SK-N-MC (cell line): Measurements from ENCODE around the gene ANKDD1B.

ENCODE experiments used
- DNase-seq: peaks from one replicate; pipeline ENCODE4 v3.0.0-alpha.2; 2011; ENCODE audit warnings: low read depth, low spot score
- H3K27ac ChIP-seq: fragments of 200-600 bp; sonication (generic); 2 replicates; pipeline ENCODE4 v1.5.1; 2016; ENCODE audit warnings: mixed run types
- H3K36me3 ChIP-seq: fragments of 200-600 bp; sonication (generic); 2 replicates; pipeline ENCODE4 v1.6.1; 2017; ENCODE audit warnings: antibody characterized with exemption, low read length, mixed read lengths; ENCODE audit not compliant: insufficient read depth
- H3K4me3 ChIP-seq: fragments of 200-600 bp; sonication (generic); 2 replicates; pipeline ENCODE4 v1.5.1; 2016
- H3K9ac ChIP-seq: fragments of 200-600 bp; sonication (generic); 2 replicates; pipeline ENCODE4 v1.8.0; 2017; ENCODE audit warnings: mixed run types, mixed read lengths; ENCODE audit not compliant: insufficient read length
- H3K9me3 ChIP-seq: fragments of 200-600 bp; sonication (generic); 2 replicates; pipeline ENCODE4 v1.6.1; 2017; ENCODE audit warnings: low read depth, mild to moderate bottlenecking, antibody characterized with exemption, low read length, moderate library complexity, mixed read lengths
- EZH2 ChIP-seq: fragments of 200-600 bp; sonication (generic); IDR thresholded peaks from one replicate; pipeline ENCODE4 v1.6.1; 2017; ENCODE audit warnings: antibody characterized with exemption
- FOXP2 ChIP-seq: optimal IDR thresholded peaks from 2 replicates; pipeline ENCODE3; 2011; ENCODE audit warnings: mild to moderate bottlenecking, moderate library complexity; ENCODE audit not compliant: insufficient read depth; ENCODE audit errors: extremely low read length, control extremely low read depth
- POLR2AphosphoS5 ChIP-seq: IDR thresholded peaks from 2 replicates; pipeline ENCODE4 v1.6.1; 2012; ENCODE audit warnings: mild to moderate bottlenecking, low read depth, low read length, borderline replicate concordance

The ANKDD1B gene

DNA sequence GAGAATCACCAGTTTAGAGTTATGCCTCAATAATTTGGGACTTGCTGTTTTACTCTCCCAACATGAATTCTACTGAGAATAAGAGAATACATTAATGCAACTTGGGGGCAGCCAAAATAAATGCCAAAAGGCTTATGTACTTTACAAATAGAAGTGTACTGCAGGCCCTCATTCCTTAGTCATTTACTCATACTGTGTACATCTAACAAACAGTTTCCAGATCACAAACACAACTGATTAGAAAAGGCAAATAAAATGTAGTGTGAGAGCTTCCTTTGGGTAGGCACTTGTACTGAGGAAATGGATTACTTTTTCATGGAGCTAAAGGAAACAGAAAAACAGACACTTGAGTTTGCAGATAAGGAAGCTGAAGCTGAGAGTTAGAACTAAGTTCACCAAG, 12.6 kb downstream of the ANKDD1B start:
- no peak for DNase-seq
- TF ChIP-seq FOXP2 (no peak), POLR2AphosphoS5 (no peak), EZH2 (no peak)
- Histone ChIP-seq H3K4me3 (no peak overlapping the region), H3K9me3 (no peaks in the 10 kb centered on the region), H3K9ac (no peak overlapping the region), H3K36me3 (no peaks in the 10 kb centered on the region), H3K27ac (peak overlapping the region; percentile 34; the same call in 1 of the 2 replicates)

DNA sequence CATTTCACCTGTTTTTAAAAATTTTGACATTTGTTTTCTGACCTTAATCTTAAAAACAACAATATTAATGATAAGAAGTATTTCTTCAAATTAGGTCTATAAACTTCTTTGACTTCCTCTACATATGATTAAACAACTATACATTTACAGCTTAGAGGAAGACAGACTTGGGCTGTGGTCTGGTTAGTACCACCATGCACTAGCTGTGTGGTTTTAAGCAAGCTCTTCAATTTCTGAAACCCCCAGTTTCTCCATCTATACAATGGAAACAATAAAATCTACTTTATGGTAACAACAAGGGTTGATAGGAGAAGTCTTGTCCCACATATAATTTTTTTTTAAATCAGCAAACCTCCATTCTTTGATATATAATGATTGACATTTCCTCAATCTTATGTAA, 15.7 kb downstream of the ANKDD1B start:
- Histone ChIP-seq H3K4me3 (no peak overlapping the region), H3K9me3 (no peaks in the 10 kb centered on the region), H3K9ac (no peak overlapping the region), H3K27ac (no peak overlapping the region), H3K36me3 (no peaks in the 10 kb centered on the region)
- no peak for DNase-seq
- TF ChIP-seq FOXP2: no peak
- TF ChIP-seq EZH2: no peak
- no peak for TF ChIP-seq POLR2AphosphoS5

DNA sequence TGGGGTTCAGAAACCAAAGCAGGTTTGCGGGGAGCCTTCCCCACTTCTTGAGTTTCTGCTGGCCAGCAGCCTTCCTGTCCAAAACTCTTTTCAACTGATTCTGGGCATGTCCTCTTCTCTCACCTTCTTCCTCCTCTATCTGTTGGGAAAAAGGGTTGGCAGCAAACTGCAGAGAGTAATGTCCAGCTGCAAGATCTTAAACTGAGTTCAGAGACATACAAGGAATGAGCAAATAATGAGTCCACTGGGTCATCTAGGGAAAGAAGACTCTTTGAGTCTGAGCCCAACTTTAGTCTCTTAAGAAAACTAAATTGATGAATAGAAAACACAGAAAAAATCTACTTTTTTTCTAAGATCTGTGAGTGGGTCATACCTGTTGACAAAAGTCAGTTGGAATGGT, 16.5 kb downstream of the ANKDD1B start:
- H3K36me3 ChIP-seq: no peaks in the 10 kb centered on the region
- H3K27ac ChIP-seq: no peak overlapping the region
- no peaks in the 10 kb centered on the region for H3K9me3 ChIP-seq
- no peak overlapping the region for H3K9ac ChIP-seq
- DNase-seq: no peak
- TF ChIP-seq POLR2AphosphoS5: no peak
- no peak for TF ChIP-seq FOXP2
- no peak for TF ChIP-seq EZH2
- no peak overlapping the region for H3K4me3 ChIP-seq

DNA sequence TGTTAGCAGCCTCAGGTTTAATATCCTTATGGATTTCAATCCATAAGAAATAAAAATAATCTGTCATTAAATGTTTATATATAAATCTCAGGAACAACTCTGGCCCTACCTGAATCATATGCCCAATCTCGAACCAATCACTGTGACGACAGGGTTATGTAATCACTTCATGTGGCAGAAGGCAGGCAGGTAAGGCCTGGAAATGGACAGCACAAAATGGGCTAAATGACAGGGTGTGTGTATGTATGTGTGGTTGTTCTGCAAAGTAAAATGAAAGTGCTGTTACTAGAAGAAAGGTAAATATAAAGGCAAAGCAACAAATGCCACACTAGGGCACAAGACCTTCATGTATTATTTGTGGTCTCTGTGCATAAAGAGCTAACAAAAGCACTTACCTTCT, 19.6 kb downstream of the ANKDD1B start:
- no peaks in the 10 kb centered on the region for H3K9me3 ChIP-seq
- H3K27ac ChIP-seq: no peak overlapping the region
- no peak overlapping the region for H3K4me3 ChIP-seq
- DNase-seq: no peak
- no peaks in the 10 kb centered on the region for H3K36me3 ChIP-seq
- TF ChIP-seq FOXP2 (no peak), POLR2AphosphoS5 (no peak), EZH2 (no peak)
- H3K9ac ChIP-seq: no peak overlapping the region

DNA sequence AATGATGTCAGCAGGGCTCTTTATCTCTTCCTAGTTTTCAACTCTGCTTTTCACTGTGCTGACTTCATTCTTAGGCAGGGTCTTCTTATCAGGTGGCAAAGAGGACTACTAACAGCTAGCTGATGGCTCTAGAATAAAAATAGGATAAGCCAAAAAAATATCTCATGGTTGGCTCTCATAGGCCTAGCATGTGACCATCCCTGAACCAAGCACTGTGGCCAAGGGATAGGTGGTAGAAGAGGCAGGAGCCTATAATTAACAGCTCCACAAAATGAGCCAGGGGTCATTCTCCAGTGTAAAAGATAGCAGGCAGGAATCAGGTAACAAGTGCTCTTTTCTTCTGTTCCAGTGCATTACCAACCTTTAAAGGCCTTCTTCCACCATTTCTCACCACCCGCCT, 21.1 kb downstream of the ANKDD1B start:
- no peak overlapping the region for H3K4me3 ChIP-seq
- H3K27ac ChIP-seq: no peak overlapping the region
- H3K9ac ChIP-seq: no peak overlapping the region
- DNase-seq: no peak
- no peaks in the 10 kb centered on the region for H3K36me3 ChIP-seq
- no peaks in the 10 kb centered on the region for H3K9me3 ChIP-seq
- TF ChIP-seq EZH2 (no peak), FOXP2 (no peak), POLR2AphosphoS5 (no peak)

DNA sequence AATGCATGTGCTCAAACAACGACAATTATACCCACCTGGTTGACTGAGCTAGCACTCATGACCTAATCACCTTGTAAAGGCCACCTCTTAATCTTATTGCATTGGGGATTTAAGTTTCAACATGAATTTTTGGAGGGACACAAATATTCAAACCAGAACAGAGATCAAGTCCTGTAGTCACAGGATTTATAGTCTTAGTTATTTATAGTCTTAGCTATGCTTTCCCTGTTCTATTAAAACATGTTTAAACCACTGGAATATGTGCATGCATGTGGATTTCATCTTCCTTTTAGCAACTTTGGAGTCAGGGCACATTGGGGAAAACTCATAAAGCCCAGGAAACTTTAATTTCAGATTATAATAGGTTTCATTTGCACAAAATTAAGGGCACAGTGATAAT, 26.7 kb downstream of the ANKDD1B start:
- H3K9me3 ChIP-seq: no peaks in the 10 kb centered on the region
- H3K36me3 ChIP-seq: no peaks in the 10 kb centered on the region
- H3K4me3 ChIP-seq: no peak overlapping the region
- DNase-seq: no peak
- TF ChIP-seq FOXP2 (no peak), POLR2AphosphoS5 (no peak), EZH2 (no peak)
- H3K27ac ChIP-seq: no peak overlapping the region
- no peak overlapping the region for H3K9ac ChIP-seq

DNA sequence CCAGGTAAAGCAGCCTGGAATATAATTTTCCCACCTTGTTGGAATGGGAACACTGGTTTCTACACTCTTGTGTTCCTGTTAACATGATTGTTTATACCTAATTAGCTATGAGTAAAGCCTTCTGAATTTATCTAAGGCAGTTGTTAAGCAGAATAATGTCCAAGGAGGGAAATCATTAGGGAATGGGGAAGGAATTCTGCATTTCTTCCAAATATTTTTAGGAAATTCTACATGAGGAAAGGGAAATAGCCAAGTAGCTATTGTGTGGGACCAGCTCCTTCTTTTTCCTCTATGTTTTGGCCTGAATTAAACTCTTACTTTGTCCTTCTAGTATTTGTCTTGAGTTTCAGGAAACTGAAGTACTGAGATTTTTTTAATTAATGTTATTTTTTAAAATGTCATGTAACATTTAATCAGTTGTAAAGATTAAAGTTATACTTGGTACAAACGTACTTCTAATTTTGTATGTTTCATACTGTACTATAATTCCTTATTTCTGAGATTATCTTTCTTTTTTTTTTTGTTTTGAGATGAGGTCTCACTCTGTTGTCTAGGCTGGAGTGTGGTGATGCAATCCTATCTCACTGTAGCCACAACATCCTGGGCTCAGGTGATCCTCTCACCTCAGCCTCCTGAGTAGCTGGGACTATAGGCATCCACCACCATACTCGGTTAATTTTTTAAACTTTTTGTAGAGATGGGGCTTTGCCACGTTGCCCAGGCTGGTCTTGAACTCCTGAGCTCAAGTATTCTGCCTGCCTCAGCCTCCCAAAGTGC, 28.5 kb downstream of the ANKDD1B start:
- no peak overlapping the region for H3K9ac ChIP-seq
- no peaks in the 10 kb centered on the region for H3K9me3 ChIP-seq
- H3K36me3 ChIP-seq: no peaks in the 10 kb centered on the region
- TF ChIP-seq EZH2: no peak
- no peak overlapping the region for H3K27ac ChIP-seq
- no peak for DNase-seq
- H3K4me3 ChIP-seq: no peak overlapping the region

DNA sequence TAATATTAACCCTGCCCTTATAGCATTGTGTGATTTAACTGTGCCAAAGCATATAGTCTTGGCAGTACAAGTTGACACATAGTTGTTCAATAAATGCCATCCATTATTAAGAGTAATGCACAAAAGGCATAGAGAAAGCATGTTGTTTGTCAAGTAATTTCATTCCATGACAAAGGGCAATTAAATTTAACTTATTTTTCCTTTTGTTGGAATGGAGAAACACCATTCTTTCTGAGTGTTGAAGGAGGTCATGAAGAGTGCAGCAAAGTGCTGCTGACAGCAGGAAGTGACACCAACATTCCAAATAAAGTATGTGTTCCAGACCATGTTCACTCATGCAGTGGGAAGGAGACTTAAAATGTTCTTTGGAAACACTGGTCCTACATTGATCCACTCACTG, 29.1 kb downstream of the ANKDD1B start:
- Histone ChIP-seq H3K36me3 (no peaks in the 10 kb centered on the region), H3K9ac (no peak overlapping the region), H3K9me3 (no peaks in the 10 kb centered on the region), H3K27ac (no peak overlapping the region), H3K4me3 (no peak overlapping the region)
- TF ChIP-seq POLR2AphosphoS5: no peak
- TF ChIP-seq EZH2: no peak
- no peak for TF ChIP-seq FOXP2
- DNase-seq: no peak

DNA sequence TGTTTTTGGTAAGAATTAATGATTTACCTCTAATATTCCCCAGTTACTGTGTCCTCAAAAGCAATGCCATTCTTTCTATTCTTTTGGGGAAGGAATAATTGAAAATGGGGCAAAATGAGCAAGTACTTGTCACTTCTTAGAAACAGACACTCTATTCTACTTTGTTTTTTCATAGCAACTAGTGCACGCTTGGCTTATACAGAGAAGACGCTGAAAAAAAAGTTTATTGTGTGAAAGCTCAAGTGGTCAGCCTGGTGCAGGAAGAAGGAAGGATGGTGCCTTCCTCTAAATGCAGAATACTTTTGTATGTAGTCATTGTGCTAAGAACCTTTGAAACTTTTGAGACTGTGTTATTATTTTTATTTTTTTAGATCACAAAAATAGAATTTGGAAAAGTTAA, 29.6 kb downstream of the ANKDD1B start:
- Histone ChIP-seq H3K36me3 (no peaks in the 10 kb centered on the region), H3K27ac (no peak overlapping the region), H3K4me3 (no peak overlapping the region), H3K9me3 (no peaks in the 10 kb centered on the region), H3K9ac (no peak overlapping the region)
- no peak for DNase-seq
- TF ChIP-seq POLR2AphosphoS5 (no peak), FOXP2 (no peak), EZH2 (no peak)
